DOHH2 (cell line): Measurements from ENCODE around the gene LAMA3.

Experiments used
- H3F3A ChIP-seq: fragments of 200-600 bp; sonication (generic), shearing (Covaris generic); 2 replicates; pipeline ENCODE4 v1.6.0; 2016; ENCODE audit warnings: antibody characterized with exemption, mild to moderate bottlenecking; ENCODE audit not compliant: control insufficient read depth, insufficient read depth
- H3K27ac ChIP-seq: fragments of 200-600 bp; sonication (generic); 2 replicates; pipeline ENCODE4 v1.5.1; 2014; ENCODE audit warnings: low read depth, mild to moderate bottlenecking, low read length, moderate library complexity
- H3K27me3 ChIP-seq: fragments of 200-600 bp; sonication (generic); 2 replicates; pipeline ENCODE4 v1.6.1; 2014; ENCODE audit warnings: mild to moderate bottlenecking, low read length, mixed read lengths; ENCODE audit not compliant: control insufficient read depth
- H3K36me3 ChIP-seq: fragments of 200-600 bp; sonication (generic); 2 replicates; pipeline ENCODE4 v1.6.1; 2014; ENCODE audit warnings: mild to moderate bottlenecking, low read length, moderate library complexity, mixed read lengths; ENCODE audit not compliant: control insufficient read depth
- H3K4me1 ChIP-seq: fragments of 200-600 bp; sonication (generic); 2 replicates; pipeline ENCODE4 v1.6.1; 2014; ENCODE audit warnings: mild to moderate bottlenecking, low read length, mixed read lengths; ENCODE audit not compliant: control insufficient read depth
- H3K4me2 ChIP-seq: fragments of 200-600 bp; sonication (generic); 2 replicates; pipeline ENCODE4 v1.6.0; 2014; ENCODE audit warnings: mild to moderate bottlenecking, low read length, moderate library complexity
- H3K4me3 ChIP-seq: fragments of 200-600 bp; sonication (generic); 2 replicates; pipeline ENCODE4 v1.5.1; 2014; ENCODE audit warnings: mild to moderate bottlenecking, low read length, mixed read lengths
- H3K79me2 ChIP-seq: fragments of 200-600 bp; sonication (generic); 2 replicates; pipeline ENCODE4 v1.6.1; 2014; ENCODE audit warnings: mild to moderate bottlenecking, low read length, mixed read lengths; ENCODE audit not compliant: control insufficient read depth
- H3K9me2 ChIP-seq: fragments of 200-600 bp; sonication (generic); replicated peaks from 2 replicates; pipeline ENCODE4 v1.6.1; 2014; ENCODE audit warnings: mild to moderate bottlenecking, low read length, mixed read lengths; ENCODE audit not compliant: control insufficient read depth
- H3K9me3 ChIP-seq: fragments of 200-600 bp; sonication (generic); 2 replicates; pipeline ENCODE4 v1.6.1; 2014; ENCODE audit warnings: antibody characterized with exemption, low read length, mixed read lengths; ENCODE audit not compliant: control insufficient read depth, insufficient read depth
- H4K20me1 ChIP-seq: fragments of 200-600 bp; sonication (generic); 2 replicates; pipeline ENCODE4 v1.6.0; 2014; ENCODE audit warnings: low read depth, mild to moderate bottlenecking, antibody characterized with exemption, low read length, moderate library complexity; ENCODE audit not compliant: control insufficient read depth, insufficient read depth
- CTCF ChIP-seq: fragments of 200-600 bp; sonication (generic); IDR thresholded peaks from one replicate; pipeline ENCODE4 v1.5.1; 2014; ENCODE audit warnings: antibody characterized with exemption, mild to moderate bottlenecking, low read depth, low read length; ENCODE audit not compliant: poor library complexity, severe bottlenecking
- EZH2phosphoT487 ChIP-seq: fragments of 200-600 bp; sonication (generic); IDR thresholded peaks from 2 replicates; pipeline ENCODE4 v1.6.1; 2017; ENCODE audit warnings: borderline replicate concordance, mild to moderate bottlenecking, antibody characterized with exemption, low read length, moderate library complexity, mixed read lengths

The LAMA3 gene

DNA sequence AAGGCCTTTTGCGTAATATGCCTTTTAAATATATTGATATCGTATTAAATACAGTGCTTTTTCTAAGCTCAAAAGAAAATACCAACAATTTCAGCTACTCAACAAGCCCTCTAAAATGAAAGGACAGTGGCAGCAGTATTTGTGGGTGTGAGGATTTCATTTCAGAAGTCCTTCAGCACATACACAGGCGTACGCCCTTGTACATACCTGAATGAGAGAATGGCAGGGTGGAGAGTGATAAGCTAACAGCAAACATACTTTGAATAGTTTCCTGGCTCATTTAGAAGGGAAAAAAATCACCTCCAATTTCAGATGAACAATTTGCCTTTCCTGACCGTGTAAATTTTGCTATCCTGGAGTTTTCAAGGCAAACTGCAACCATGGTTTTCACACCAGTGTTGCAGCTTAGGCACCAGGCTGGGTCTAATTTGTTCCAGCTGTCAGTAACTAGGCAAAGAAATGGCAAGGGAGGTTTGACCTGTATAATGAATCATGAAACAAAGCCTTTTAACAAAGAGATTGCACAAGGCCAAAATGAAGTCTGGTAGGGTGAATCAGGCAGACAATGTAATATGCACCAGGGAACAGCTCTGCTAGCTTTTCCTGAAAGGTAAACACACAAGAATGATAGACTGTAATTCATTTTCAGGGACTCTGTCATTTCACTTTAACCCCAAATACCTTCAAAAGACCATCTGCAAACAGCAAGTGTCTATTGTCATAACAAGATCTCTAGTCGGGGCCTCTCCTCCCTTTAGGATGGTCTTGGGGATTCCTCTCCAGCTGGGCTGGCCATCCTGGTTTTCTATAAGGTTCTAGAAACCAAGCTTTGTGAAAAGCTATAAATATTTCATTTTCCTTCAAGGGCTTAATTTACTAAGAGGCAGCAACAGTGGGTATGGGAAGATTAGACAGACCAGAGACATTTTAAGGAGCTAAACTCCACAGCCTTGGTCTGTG lies 38.0 kb upstream of the LAMA3 start:
- no peaks in the 10 kb centered on the region for H3K79me2 ChIP-seq
- H3K4me1 ChIP-seq = no peaks in the 10 kb centered on the region
- H4K20me1 ChIP-seq = no peaks in the 10 kb centered on the region
- H3F3A ChIP-seq = no peaks in the 10 kb centered on the region
- no peaks in the 10 kb centered on the region for H3K9me2 ChIP-seq
- no peak overlapping the region for H3K4me3 ChIP-seq
- peaks cover 14% of the 10 kb centered on the region for H3K27me3 ChIP-seq
- no peak overlapping the region for H3K4me2 ChIP-seq
- H3K27ac ChIP-seq = no peak overlapping the region
- no peak for TF ChIP-seq CTCF
- TF ChIP-seq EZH2phosphoT487 = no peak
- no peaks in the 10 kb centered on the region for H3K9me3 ChIP-seq
- no peaks in the 10 kb centered on the region for H3K36me3 ChIP-seq

GRCh38 chr18:23652232-23652631 lies 37.0 kb upstream of the LAMA3 start:
- Histone ChIP-seq H3K9me3 (no peaks in the 10 kb centered on the region), H3K4me1 (no peaks in the 10 kb centered on the region), H3K9me2 (no peaks in the 10 kb centered on the region), H3K4me2 (no peak overlapping the region), H3K27ac (no peak overlapping the region), H3K4me3 (no peak overlapping the region), H3F3A (no peaks in the 10 kb centered on the region), H4K20me1 (no peaks in the 10 kb centered on the region), H3K79me2 (no peaks in the 10 kb centered on the region), H3K36me3 (no peaks in the 10 kb centered on the region), H3K27me3 (peaks cover 14% of the 10 kb centered on the region)
- no peak for TF ChIP-seq EZH2phosphoT487
- no peak for TF ChIP-seq CTCF

DNA sequence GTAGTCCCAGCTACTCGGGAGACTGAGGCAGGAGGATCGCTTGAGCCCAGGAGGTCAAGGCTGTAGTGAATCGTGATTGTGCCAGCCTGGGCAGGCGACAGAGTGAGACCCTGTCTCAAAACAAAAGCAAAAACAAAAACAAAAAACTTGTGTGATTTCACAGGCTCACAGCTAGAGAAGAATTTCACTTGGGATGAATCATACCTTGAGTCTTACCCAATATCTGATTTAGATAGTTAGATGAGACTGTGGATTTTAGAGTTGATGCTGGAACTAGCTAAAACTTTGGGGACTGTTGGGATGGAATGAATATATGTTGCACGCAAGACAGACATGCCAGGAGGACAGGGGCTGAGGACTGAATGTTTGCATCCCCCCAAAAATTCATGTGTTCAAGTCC lies 31.0 kb upstream of the LAMA3 start:
- no peak for TF ChIP-seq EZH2phosphoT487
- TF ChIP-seq CTCF = no peak
- peaks cover 29% of the 10 kb centered on the region for H3K27me3 ChIP-seq
- no peak overlapping the region for H3K4me3 ChIP-seq
- H3K4me2 ChIP-seq = no peak overlapping the region
- H3K9me2 ChIP-seq = no peaks in the 10 kb centered on the region
- H3K27ac ChIP-seq = no peak overlapping the region
- no peaks in the 10 kb centered on the region for H3K79me2 ChIP-seq
- H4K20me1 ChIP-seq = no peaks in the 10 kb centered on the region
- no peaks in the 10 kb centered on the region for H3K9me3 ChIP-seq
- no peaks in the 10 kb centered on the region for H3K36me3 ChIP-seq
- no peaks in the 10 kb centered on the region for H3K4me1 ChIP-seq
- H3F3A ChIP-seq = no peaks in the 10 kb centered on the region
